ENCODE measurements around the gene SRMS.

The SRMS gene

GRCh38 chr20:63536997-63537524 is 10.5 kb downstream of the SRMS start, which contains the start of gene PTK6:
Gene PTK6, minus strand, starts transcription at chr20:63537376. Its CDS starts 62 bp downstream, at chr20:63537314.
- DNase-seq, result peak; percentile 16

- peak; percentile 63 for DNase-seq
These were observed 11.1 kb downstream of the SRMS start for GRCh38 chr20:63536241-63536977.

- peak; percentile 56 for DNase-seq
These were observed 12.5 kb downstream of the SRMS start for GRCh38 chr20:63534831-63535651.

- no peak for DNase-seq
These were observed 13.1 kb downstream of the SRMS start for GRCh38 chr20:63534427-63534830.

DNA sequence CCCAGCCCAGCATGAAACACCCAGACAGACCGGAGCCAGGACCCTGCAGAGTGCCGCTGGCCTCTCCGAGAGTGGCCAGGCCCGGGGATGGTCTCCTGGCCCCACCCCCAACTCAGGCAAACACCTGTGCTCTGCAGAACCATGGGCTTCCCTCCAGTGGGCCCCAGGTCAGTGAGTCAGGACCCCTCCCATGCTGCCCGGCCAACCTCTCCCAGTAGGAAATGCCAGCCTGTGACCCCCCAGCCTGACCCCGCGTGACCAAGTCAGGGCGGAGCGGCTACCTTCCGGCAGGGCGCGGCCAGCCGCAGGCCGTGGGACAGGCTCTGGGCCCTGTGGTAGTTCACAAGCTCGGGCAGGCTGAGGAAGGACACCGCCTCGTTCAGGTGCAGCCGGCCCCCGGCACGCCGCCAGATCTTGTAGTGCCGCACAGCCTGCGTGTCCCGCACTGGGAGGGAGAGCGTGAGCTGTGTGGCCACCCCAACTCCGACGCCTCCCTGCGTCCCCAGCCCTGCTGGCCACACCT is 13.6 kb downstream of the SRMS start:
- peak; percentile 13 for DNase-seq

DNA sequence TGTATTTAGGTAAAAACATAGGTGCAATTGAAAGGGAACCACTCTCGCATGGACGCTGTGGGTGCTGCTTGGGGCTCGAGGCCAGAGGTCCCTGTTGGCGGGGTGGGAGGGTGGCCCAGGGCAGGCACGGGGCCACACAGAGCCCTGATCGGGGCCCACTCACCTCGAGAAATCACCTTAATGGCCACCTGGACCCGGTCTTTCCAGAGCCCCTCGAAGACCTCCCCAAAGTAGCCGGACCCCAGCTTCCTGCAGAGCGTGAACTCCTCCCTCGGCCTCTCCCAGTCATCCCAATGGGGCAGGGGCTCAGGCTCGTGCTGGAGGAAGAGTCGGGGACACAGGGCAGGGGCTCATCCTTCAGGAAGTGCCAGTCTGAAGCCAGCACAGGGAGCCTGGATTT is 14.2 kb downstream of the SRMS start:
- no peak for DNase-seq

DNA sequence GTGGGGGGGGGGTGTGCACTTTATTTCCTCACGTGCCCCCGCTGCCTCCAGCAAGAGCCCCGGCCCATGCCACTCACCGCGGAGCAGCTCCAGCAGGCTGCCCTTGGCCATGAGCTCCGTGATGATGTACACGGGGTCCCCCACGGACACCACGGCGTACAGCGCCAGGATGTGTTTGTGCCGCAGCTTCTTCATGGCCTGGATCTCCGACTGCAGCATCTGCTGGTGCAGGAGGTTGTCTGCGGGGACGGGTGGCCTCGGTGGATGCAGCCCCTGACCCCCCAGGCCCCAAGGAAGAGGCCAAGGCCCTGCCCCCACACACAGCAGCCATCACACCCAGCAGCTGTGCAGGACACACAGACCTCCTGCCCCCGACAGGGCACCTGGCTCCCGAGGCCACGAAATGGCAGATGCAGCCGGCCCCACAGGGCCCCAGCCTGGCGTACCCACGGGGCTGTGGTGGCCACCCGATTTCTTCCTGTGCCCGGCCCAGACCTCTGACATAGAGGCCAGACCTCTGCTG is 15.0 kb downstream of the SRMS start:
- DNase-seq, result no peak

DNA sequence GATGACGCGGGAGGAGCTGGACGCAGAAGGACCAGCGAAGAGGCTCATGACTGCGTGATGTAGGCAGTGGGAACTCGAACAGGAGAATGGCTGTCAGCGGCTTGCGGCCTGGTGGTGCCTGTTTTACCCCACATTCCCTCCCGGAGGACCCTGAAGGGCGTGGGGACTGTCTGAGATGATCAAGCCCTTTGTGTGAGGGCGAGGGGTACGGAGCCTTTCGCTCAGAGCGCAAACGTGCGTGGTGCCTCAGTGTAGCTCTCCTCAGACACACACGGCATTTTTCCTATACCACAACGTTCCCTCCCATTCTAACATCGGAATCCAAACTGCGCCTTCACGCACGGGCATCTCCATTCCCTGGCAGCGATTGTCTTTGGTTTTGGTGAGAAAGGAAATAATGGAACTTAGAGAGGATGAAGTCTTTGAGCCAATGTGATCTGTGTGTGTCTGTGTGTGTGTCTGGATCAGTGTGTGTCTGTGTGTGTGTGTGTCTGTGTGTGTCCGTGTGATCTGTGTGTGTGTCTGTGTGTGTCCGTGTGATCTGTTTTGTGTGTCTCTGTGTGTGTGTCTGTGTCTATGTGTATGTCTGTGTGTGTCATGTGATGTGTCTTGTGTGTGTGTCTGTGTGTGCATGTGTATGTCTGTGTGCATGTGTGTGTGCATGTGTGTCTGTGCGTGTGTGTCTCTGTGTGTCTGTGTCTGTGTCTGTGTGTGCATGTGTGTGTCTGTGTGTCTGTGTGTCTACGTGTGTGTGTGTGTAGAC is 15.7 kb downstream of the SRMS start:
- DNase-seq, result peak; percentile 18

- DNase-seq, result no peak
These were observed 16.8 kb downstream of the SRMS start for GRCh38 chr20:63530788-63531160.

- DNase-seq, result peak; percentile 12
These were observed 17.4 kb downstream of the SRMS start for GRCh38 chr20:63529861-63530787.

- DNase-seq, result peak; percentile 20
These were observed 18.2 kb downstream of the SRMS start for GRCh38 chr20:63529180-63529860.

GRCh38 chr20:63527184-63527583 is 20.4 kb downstream of the SRMS start:
- no peak for DNase-seq

DNA sequence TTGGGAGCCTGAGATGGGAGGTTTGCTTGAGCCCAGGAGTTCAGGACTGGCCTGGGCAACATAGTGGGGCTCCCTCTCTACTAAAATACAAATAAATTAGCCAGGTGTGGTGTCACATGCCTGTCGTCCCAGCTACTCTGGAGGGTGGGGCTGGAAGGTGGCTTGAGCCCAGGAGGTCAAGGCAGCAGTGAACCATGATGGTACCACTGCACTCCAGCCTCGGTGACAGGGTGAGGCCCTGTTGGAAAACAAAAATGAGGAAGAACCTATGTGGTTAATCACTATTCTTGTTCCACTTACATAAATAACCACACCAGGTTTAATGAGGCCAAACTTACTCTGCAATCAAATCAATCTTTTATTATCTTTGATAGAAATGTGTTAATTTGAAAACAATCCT is 21.6 kb downstream of the SRMS start:
- DNase-seq, result no peak

DNA sequence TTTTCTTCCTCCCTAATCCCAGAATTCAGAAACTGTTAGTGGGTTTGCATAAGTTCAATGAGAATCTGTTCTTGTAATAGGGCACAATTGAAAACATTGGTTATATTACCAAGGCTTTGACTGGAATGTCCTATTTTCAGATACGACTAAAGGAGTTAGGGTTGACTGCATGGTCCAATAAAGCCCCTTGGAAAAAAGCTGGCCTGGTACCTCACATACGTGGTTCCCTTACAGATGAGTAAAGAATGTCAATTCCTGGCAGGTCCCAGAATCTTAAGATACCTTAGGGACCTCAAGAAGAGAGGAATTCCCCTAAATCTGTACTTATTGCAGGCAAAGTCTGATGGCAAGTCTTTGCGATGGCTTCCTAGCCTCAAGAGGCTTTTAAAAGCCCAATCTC is 22.4 kb downstream of the SRMS start:
- no peak for DNase-seq

DNA sequence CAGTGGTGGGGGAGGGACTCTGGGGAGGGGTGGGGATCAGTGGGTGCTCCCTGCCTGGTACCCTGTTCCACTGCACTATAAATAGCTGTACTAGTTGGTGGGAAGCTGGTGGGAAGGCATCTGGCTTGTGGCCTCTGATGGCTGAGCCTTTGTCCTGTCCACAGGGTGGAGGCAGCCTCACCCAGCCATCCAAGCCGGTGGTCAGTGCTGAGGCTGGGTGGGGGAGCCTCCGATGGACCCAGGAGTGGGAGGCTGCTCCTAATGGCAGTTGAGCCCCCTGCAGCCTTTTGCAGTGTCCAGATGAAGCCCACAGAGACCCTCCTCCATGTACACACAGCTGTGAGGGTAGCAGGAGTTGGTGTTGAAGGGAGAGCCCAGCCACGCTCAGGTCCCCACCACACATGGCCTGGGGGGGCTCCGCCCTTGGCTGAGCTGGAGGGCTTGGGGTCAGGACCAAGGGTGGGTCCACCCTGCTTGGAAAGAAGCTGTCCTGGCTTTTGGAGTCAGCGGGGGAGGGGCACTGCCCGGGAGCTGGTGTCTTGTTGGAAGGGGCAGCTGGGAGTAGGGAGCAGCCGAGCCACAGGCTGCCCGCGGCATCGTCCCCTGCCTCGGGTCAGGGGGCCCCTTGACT is 24.5 kb downstream of the SRMS start:
- no peak for DNase-seq

DNA sequence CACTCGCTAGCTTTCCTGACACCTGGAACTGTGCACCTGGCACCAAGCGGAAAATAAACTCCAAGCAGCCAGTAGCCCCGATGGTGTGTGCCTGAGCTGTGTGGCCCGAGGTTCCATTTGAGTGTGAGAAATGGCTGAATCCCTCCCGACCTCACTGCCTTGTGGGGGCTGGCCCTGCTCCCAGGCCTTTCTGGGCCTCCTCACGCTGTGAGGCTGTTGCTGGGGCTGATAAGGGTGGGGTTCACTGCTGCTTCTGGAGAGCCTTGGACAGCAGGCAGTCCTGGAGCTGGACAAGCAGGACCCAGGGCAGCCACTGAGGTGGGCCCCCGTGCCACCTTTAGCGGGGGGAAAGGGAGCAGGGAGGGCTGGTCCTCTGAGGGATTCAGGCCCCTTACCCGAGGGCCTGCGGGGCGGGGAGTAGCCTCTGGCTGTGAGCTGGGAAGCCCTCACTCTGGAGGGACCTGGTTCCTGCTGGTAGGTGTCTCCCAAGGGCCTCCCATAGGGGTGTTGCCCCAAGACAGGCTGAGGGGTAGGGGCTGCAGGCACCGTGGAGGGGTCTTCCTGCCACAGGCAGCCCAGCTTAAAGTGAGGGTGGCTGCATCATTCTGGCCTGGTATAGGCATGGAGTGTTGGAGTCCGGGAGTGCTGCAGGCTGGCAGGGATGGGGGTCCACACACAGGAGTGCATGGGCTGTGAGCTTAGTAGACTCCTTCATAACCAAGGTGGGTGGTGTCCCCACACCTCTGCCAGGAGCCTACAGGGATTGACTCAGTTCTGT is 25.3 kb downstream of the SRMS start:
- DNase-seq, result peak; percentile 9

- DNase-seq, result no peak
These were observed 25.9 kb downstream of the SRMS start for GRCh38 chr20:63521602-63522001.

DNA sequence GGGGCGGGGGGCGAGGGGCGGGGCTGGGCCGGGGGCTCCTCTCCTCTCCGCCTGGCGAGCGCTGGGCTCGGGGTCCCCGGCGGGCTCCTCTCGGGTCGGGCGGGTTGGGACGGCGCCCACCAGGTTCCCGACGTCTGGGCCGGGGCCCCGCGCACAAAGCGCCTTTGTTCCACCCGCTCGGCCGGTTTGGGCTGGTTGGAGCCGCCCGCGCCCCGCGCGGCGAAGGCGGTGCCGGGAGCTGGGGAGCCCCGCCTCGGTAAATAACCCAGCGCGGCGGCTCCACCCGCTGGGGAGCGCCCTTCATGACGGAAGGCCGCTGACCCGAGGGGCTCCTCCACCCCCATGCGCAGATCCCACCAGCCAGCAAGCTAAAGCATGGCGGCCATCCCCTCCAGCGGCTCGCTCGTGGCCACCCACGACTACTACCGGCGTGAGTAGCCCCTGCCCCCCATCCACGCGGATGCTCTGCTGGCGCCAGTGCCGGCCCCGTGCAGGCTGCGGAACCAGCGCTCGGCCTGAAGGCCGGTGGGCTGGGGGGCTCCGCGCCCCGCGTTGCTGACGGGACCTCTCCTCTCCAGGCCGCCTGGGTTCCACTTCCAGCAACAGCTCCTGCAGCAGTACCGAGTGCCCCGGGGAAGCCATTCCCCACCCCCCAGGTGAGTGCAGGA is 26.5 kb downstream of the SRMS start:
- peak; percentile 87 for DNase-seq

DNA sequence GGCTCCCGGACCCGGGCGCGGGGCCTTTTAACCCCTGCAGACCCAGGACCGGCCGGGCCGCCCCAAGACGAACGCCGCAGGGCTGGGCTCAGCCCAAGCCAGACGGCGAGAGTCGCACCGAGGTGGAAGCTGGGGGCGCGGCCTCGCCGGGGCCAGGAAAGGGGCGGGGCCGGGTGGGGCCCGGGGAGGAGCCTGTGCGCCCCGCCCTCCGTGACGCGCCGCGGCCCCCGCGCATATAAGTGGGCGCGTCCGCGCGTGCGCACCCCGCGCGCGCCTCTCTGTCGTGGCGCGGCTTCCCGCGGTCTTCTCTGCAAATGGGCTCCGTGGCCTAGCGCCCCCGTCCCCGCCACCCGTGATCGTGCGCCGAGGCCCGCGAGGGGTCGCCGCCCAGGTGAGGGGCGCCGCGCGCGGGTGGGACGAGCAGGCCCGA is 27.0 kb downstream of the SRMS start, which contains the start of gene PPDPF:
Gene PPDPF, plus strand, starts transcription at position 262 of the 430 bp plus-strand sequence. CDS start 544 bp downstream, outside the sequence.
- DNase-seq, result peak; percentile 88
